Measurements from ENCODE around the gene FTCD. TPM values are rescaled to one million over a fixed set of nuclear protein-coding genes. Genes with fewer than 3 reads are reported as not detected.
A peak's percentile ranks its signal among the peaks of the same experiment; 100 is the strongest.

The FTCD gene
- total and polyA plus RNA-seq, 2 donors (not counting 1 experiment from before 2014, with no cell fraction given) = 0.27 to 1.3 TPM

DNA sequence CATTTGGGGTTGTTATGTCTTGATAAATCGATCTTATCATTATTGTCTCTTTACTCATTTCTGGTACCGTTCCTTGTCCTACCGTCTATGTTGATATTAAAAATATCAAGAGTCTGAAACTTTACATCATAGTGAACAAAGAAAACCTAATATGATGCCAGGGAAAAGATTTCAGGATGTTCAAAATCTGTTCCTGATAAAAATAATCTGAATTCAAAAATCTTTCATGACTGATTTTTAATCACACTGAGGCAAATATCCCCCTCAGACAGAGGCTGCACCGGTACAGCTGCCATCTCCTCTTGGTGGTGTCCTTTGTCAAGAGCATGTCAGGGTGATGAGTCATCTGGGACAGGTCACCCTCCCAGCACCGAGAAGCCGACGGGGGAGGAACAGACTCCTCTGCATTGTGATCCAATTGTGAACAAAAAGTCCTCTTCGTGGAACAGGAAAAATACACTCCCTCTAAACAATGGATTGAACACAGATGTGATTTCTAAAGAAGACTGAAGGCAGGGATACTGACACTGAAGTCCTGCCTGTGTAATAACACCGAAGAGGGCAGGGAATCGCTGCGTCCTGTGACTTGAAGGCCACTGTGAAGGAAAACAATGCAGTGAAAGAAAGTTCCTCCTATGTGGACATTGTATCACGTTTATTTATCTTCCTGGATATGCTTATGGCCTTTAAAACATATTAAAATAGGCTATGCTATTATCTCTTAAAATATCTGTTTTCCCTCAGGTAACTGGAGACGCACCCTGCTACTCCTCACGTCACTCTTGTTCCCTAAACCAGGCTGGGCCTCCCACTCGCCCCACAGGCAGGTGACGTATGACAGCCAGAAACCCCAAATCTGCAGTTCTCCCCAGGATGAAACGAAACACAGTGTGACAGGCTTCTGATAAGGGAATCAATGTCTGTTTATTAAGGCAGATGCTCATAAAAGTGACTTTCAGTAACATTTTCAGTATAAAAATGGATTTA is 33.1 kb upstream of the FTCD start:
- Histone ChIP-seq H2AFZ (ENCODE audit: low read length) (no peak overlapping the region), H3K4me1 (ENCODE audit: control insufficient read depth, extremely low read depth, insufficient read depth, low read length) (peaks cover 24% of the 10 kb centered on the region), H3K4me3 (replicated peaks in 1 of 4; ENCODE audit: control extremely low read depth in 1 of 4, insufficient read depth in 1 of 4, low read depth in 3 of 4, low read length in 4 of 4) (no peak overlapping the region), H3K27ac (ENCODE audit: insufficient read depth, low read length) (no peak overlapping the region), H3K9me3 (ENCODE audit: control insufficient read depth, insufficient read depth, low read depth, low read length) (no peaks in the 10 kb centered on the region), H3K4me2 (ENCODE audit: extremely low read depth, insufficient read depth, low read length) (no peak overlapping the region), H4K20me1 (ENCODE audit: control insufficient read depth, extremely low read depth, insufficient read depth, low read length) (no peaks in the 10 kb centered on the region), H3K27me3 (ENCODE audit: control insufficient read depth, insufficient read depth, low read length) (no peaks in the 10 kb centered on the region), H3K36me3 (ENCODE audit: control insufficient read depth, insufficient read depth, low read length) (peaks cover 24% of the 10 kb centered on the region), H3K9ac (ENCODE audit: insufficient read depth, low read length) (no peak overlapping the region), H3K79me2 (ENCODE audit: control insufficient read depth, insufficient read depth, low read length) (no peaks in the 10 kb centered on the region)
- peak; percentile 44 to 73 for DNase-seq (ENCODE audit: low read depth in 2 of 2)
- TF ChIP-seq, protein P1, sequence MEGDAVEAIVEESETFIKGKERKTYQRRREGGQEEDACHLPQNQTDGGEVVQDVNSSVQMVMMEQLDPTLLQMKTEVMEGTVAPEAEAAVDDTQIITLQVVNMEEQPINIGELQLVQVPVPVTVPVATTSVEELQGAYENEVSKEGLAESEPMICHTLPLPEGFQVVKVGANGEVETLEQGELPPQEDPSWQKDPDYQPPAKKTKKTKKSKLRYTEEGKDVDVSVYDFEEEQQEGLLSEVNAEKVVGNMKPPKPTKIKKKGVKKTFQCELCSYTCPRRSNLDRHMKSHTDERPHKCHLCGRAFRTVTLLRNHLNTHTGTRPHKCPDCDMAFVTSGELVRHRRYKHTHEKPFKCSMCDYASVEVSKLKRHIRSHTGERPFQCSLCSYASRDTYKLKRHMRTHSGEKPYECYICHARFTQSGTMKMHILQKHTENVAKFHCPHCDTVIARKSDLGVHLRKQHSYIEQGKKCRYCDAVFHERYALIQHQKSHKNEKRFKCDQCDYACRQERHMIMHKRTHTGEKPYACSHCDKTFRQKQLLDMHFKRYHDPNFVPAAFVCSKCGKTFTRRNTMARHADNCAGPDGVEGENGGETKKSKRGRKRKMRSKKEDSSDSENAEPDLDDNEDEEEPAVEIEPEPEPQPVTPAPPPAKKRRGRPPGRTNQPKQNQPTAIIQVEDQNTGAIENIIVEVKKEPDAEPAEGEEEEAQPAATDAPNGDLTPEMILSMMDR (conservative IDR thresholded peaks at IDR 0.05 in 1 of 2, IDR thresholded peaks at IDR 0.05 in 1 of 2; ENCODE audit: low read depth in 1 of 2, low read length in 2 of 2) = no peak
- no peak for TF ChIP-seq EZH2 (IDR thresholded peaks at IDR 0.05; ENCODE audit: low read length, missing control alignments)

GRCh38 chr21:46187814-46188213 is 32.4 kb upstream of the FTCD start:
- Histone ChIP-seq H3K27me3 (ENCODE audit: control insufficient read depth, insufficient read depth, low read length) (no peaks in the 10 kb centered on the region), H3K4me2 (ENCODE audit: extremely low read depth, insufficient read depth, low read length) (no peak overlapping the region), H3K4me1 (ENCODE audit: control insufficient read depth, extremely low read depth, insufficient read depth, low read length) (peaks cover 24% of the 10 kb centered on the region), H2AFZ (ENCODE audit: low read length) (no peak overlapping the region), H4K20me1 (ENCODE audit: control insufficient read depth, extremely low read depth, insufficient read depth, low read length) (no peaks in the 10 kb centered on the region), H3K79me2 (ENCODE audit: control insufficient read depth, insufficient read depth, low read length) (no peaks in the 10 kb centered on the region), H3K9me3 (ENCODE audit: control insufficient read depth, insufficient read depth, low read depth, low read length) (no peaks in the 10 kb centered on the region), H3K9ac (ENCODE audit: insufficient read depth, low read length) (no peak overlapping the region), H3K4me3 (replicated peaks in 1 of 4; ENCODE audit: control extremely low read depth in 1 of 4, insufficient read depth in 1 of 4, low read depth in 3 of 4, low read length in 4 of 4) (no peak overlapping the region), H3K36me3 (ENCODE audit: control insufficient read depth, insufficient read depth, low read length) (peaks cover 21% of the 10 kb centered on the region), H3K27ac (ENCODE audit: insufficient read depth, low read length) (no peak overlapping the region)
- TF ChIP-seq EZH2 (IDR thresholded peaks at IDR 0.05; ENCODE audit: low read length, missing control alignments) = no peak
- TF ChIP-seq, protein P1 (conservative IDR thresholded peaks at IDR 0.05 in 1 of 2, IDR thresholded peaks at IDR 0.05 in 1 of 2; ENCODE audit: low read depth in 1 of 2, low read length in 2 of 2) = no peak
- no peak for DNase-seq (ENCODE audit: low read depth in 2 of 2)

- H3K27ac ChIP-seq (ENCODE audit: insufficient read depth, low read length) = no peak overlapping the region
- H3K9me3 ChIP-seq (ENCODE audit: control insufficient read depth, insufficient read depth, low read depth, low read length) = no peaks in the 10 kb centered on the region
- no peak overlapping the region for H3K4me3 ChIP-seq (replicated peaks in 1 of 4; ENCODE audit: control extremely low read depth in 1 of 4, insufficient read depth in 1 of 4, low read depth in 3 of 4, low read length in 4 of 4)
- H4K20me1 ChIP-seq (ENCODE audit: control insufficient read depth, extremely low read depth, insufficient read depth, low read length) = no peaks in the 10 kb centered on the region
- H3K36me3 ChIP-seq (ENCODE audit: control insufficient read depth, insufficient read depth, low read length) = peaks cover 21% of the 10 kb centered on the region
- DNase-seq (ENCODE audit: low read depth in 2 of 2) = no peak
- no peak overlapping the region for H2AFZ ChIP-seq (ENCODE audit: low read length)
- TF ChIP-seq, protein P1 (conservative IDR thresholded peaks at IDR 0.05 in 1 of 2, IDR thresholded peaks at IDR 0.05 in 1 of 2; ENCODE audit: low read depth in 1 of 2, low read length in 2 of 2) = no peak
- TF ChIP-seq EZH2 (IDR thresholded peaks at IDR 0.05; ENCODE audit: low read length, missing control alignments) = no peak
- H3K4me1 ChIP-seq (ENCODE audit: control insufficient read depth, extremely low read depth, insufficient read depth, low read length) = peaks cover 24% of the 10 kb centered on the region
- no peaks in the 10 kb centered on the region for H3K79me2 ChIP-seq (ENCODE audit: control insufficient read depth, insufficient read depth, low read length)
- H3K4me2 ChIP-seq (ENCODE audit: extremely low read depth, insufficient read depth, low read length) = no peak overlapping the region
- no peak overlapping the region for H3K9ac ChIP-seq (ENCODE audit: insufficient read depth, low read length)
- no peaks in the 10 kb centered on the region for H3K27me3 ChIP-seq (ENCODE audit: control insufficient read depth, insufficient read depth, low read length)
These were observed 31.9 kb upstream of the FTCD start for GRCh38 chr21:46187261-46187660.

Data from fibroblast of lung (primary cell).